Measurements from ENCODE around the gene CXCR4.
"Not testable (repeated sequence)": the region's sequence is repeated elsewhere in the genome, so short reads cannot be mapped to it uniquely, and the experiment has no call there.

Gene CXCR4

GRCh38 chr2:136115183-136115761 lies 2.7 kb downstream of the CXCR4 start:
- no peak for DNase-seq (ENCODE audit: low read depth in 2 of 2)

- no peak for DNase-seq (ENCODE audit: low read depth in 2 of 2)
Observed at GRCh38 chr2:136114382-136114781, 3.6 kb downstream of the CXCR4 start.

GRCh38 chr2:136113209-136113971 lies 4.6 kb downstream of the CXCR4 start:
- DNase-seq (ENCODE audit: low read depth in 2 of 2) = no peak

GRCh38 chr2:136112317-136113208 lies 5.4 kb downstream of the CXCR4 start:
- no peak for DNase-seq (ENCODE audit: low read depth in 2 of 2)

- DNase-seq (ENCODE audit: low read depth in 2 of 2) = no peak
Observed at GRCh38 chr2:136111711-136112110, 6.2 kb downstream of the CXCR4 start.

- DNase-seq (ENCODE audit: low read depth in 2 of 2) = no peak
Observed at GRCh38 chr2:136110526-136110925, 7.4 kb downstream of the CXCR4 start.

GRCh38 chr2:136108463-136108862 lies 9.5 kb downstream of the CXCR4 start:
- DNase-seq (ENCODE audit: low read depth in 2 of 2) = no peak

GRCh38 chr2:136107051-136108033 lies 10.6 kb downstream of the CXCR4 start:
- DNase-seq (ENCODE audit: low read depth in 2 of 2) = no peak

GRCh38 chr2:136106505-136106904 lies 11.4 kb downstream of the CXCR4 start:
- DNase-seq (ENCODE audit: low read depth in 2 of 2) = no peak

GRCh38 chr2:136104977-136105376 lies 13.0 kb downstream of the CXCR4 start:
- DNase-seq (ENCODE audit: low read depth in 2 of 2) = no peak

- DNase-seq (ENCODE audit: low read depth in 2 of 2) = no peak
Observed at GRCh38 chr2:136101042-136101441, 16.9 kb downstream of the CXCR4 start.

GRCh38 chr2:136098441-136098840 lies 19.5 kb downstream of the CXCR4 start:
- DNase-seq (ENCODE audit: low read depth in 2 of 2) = no peak

- no peak for DNase-seq (ENCODE audit: low read depth in 2 of 2)
Observed at GRCh38 chr2:136093583-136093982, 24.4 kb downstream of the CXCR4 start.

GRCh38 chr2:136091899-136092298 lies 26.1 kb downstream of the CXCR4 start:
- DNase-seq (ENCODE audit: low read depth in 2 of 2) = no peak

GRCh38 chr2:136087901-136088460 lies 30.0 kb downstream of the CXCR4 start:
- not testable (repeated sequence) for DNase-seq (ENCODE audit: low read depth in 2 of 2)

GRCh38 chr2:136086253-136087016 lies 31.5 kb downstream of the CXCR4 start:
- DNase-seq (ENCODE audit: low read depth in 2 of 2) = no peak

- DNase-seq (ENCODE audit: low read depth in 2 of 2) = no peak
Observed at GRCh38 chr2:136085453-136086209, 32.3 kb downstream of the CXCR4 start.

GRCh38 chr2:136081582-136082210 lies 36.3 kb downstream of the CXCR4 start:
- DNase-seq (ENCODE audit: low read depth in 2 of 2) = no peak

GRCh38 chr2:136080114-136080513 lies 37.8 kb downstream of the CXCR4 start:
- DNase-seq (ENCODE audit: low read depth in 2 of 2) = no peak
